HG03439 (cell line): ENCODE measurements around the gene CNNM3.
"Not testable (repeated sequence)": the region's sequence is repeated elsewhere in the genome, so short reads cannot be mapped to it uniquely, and the experiment has no call there.

Experiments used
- ATAC-seq: cut with Tn5 transposase; IDR thresholded peaks from one replicate; pipeline ENCODE4 v1.9.1; 2021; ENCODE audit warnings: mild to moderate bottlenecking, moderate library complexity; ENCODE audit not compliant: unreplicated experiment

The CNNM3 gene

GRCh38 chr2:96860065-96861029, 44.3 kb downstream of the CNNM3 start:
- ATAC-seq, result no peak

GRCh38 chr2:96861074-96861473, 45.0 kb downstream of the CNNM3 start:
- no peak for ATAC-seq

- ATAC-seq, result not testable (repeated sequence)
Measured at GRCh38 chr2:96863056-96863455, 47.0 kb downstream of the CNNM3 start.

GRCh38 chr2:96863575-96864342, 47.7 kb downstream of the CNNM3 start:
- no peak for ATAC-seq

GRCh38 chr2:96864343-96865091, 48.4 kb downstream of the CNNM3 start:
- no peak for ATAC-seq

- ATAC-seq, result no peak
Measured at GRCh38 chr2:96865654-96866053, 49.6 kb downstream of the CNNM3 start.

GRCh38 chr2:96866149-96866548, 50.1 kb downstream of the CNNM3 start:
- no peak for ATAC-seq

GRCh38 chr2:96866586-96866985, 50.5 kb downstream of the CNNM3 start:
- no peak for ATAC-seq

- ATAC-seq, result no peak
Measured at GRCh38 chr2:96866986-96867755, 51.1 kb downstream of the CNNM3 start.

GRCh38 chr2:96867756-96868554, 51.9 kb downstream of the CNNM3 start:
- ATAC-seq, result no peak

GRCh38 chr2:96868555-96869280, 52.6 kb downstream of the CNNM3 start:
- ATAC-seq, result no peak

- no peak for ATAC-seq
Measured at GRCh38 chr2:96869281-96869821, 53.3 kb downstream of the CNNM3 start.

GRCh38 chr2:96869822-96870625, 54.0 kb downstream of the CNNM3 start, which contains the start of gene SEMA4C:
TSS of gene SEMA4C (minus strand) at chr2:96870080. CDS start at chr2:96867886, 2,194 bp downstream.
- ATAC-seq, result no peak

GRCh38 chr2:96870626-96871255, 54.7 kb downstream of the CNNM3 start:
- ATAC-seq, result no peak

- ATAC-seq, result no peak
Measured at GRCh38 chr2:96872591-96873349, 56.7 kb downstream of the CNNM3 start.

- ATAC-seq, result no peak
Measured at GRCh38 chr2:96873651-96874096, 57.6 kb downstream of the CNNM3 start.
